IPS-11a (cell line): Measurements from ENCODE around the gene CCND2.

Source experiments
- H3K4me3 ChIP-seq: one replicate; pipeline ENCODE4 v1.5.1; 2013; ENCODE audit warnings: low read depth, low read length, control low read depth

Gene CCND2

GRCh38 chr12:4275870-4276301, 2.3 kb downstream of the CCND2 start:
- H3K4me3 ChIP-seq: peak overlapping the region; percentile 100

- no peak overlapping the region for H3K4me3 ChIP-seq
Observed at GRCh38 chr12:4276524-4277204, 3.1 kb downstream of the CCND2 start.

GRCh38 chr12:4277205-4277543, 3.6 kb downstream of the CCND2 start:
- no peak overlapping the region for H3K4me3 ChIP-seq

- H3K4me3 ChIP-seq: no peak overlapping the region
Observed at GRCh38 chr12:4277857-4278256, 4.3 kb downstream of the CCND2 start.

- H3K4me3 ChIP-seq: no peak overlapping the region
Observed at GRCh38 chr12:4278329-4279197, 5.0 kb downstream of the CCND2 start.

GRCh38 chr12:4279198-4279690, 5.7 kb downstream of the CCND2 start:
- H3K4me3 ChIP-seq: no peak overlapping the region

GRCh38 chr12:4280351-4281163, 7.0 kb downstream of the CCND2 start:
- no peak overlapping the region for H3K4me3 ChIP-seq

- H3K4me3 ChIP-seq: no peak overlapping the region
Observed at GRCh38 chr12:4281173-4281654, 7.7 kb downstream of the CCND2 start.

GRCh38 chr12:4282103-4282891, 8.7 kb downstream of the CCND2 start:
- no peak overlapping the region for H3K4me3 ChIP-seq

GRCh38 chr12:4282892-4283511, 9.4 kb downstream of the CCND2 start:
- no peak overlapping the region for H3K4me3 ChIP-seq

- no peak overlapping the region for H3K4me3 ChIP-seq
Observed at GRCh38 chr12:4283512-4284255, 10.1 kb downstream of the CCND2 start.

GRCh38 chr12:4284306-4284705, 10.7 kb downstream of the CCND2 start:
- H3K4me3 ChIP-seq: no peak overlapping the region

- H3K4me3 ChIP-seq: no peak overlapping the region
Observed at GRCh38 chr12:4285070-4285469, 11.5 kb downstream of the CCND2 start.

- no peak overlapping the region for H3K4me3 ChIP-seq
Observed at GRCh38 chr12:4286228-4286627, 12.7 kb downstream of the CCND2 start.

GRCh38 chr12:4286771-4287317, 13.3 kb downstream of the CCND2 start:
- no peak overlapping the region for H3K4me3 ChIP-seq

GRCh38 chr12:4287325-4288211, 14.0 kb downstream of the CCND2 start:
- H3K4me3 ChIP-seq: no peak overlapping the region

GRCh38 chr12:4288296-4289131, 15.0 kb downstream of the CCND2 start:
- H3K4me3 ChIP-seq: no peak overlapping the region
